Cardiac muscle cell (in vitro differentiated cells and primary cell): Measurements from ENCODE around the gene MISP3. TPM values are rescaled to one million over a fixed set of nuclear protein-coding genes. Genes with fewer than 3 reads are reported as not detected.
A peak's percentile ranks its signal among the peaks of the same experiment; 100 is the strongest.

Source experiments
- DNase-seq, 2 donors: peaks; one replicate each; pipeline versions ENCODE4 v3.0.0 to v3.0.0-alpha.2; 2010 to 2017; ENCODE audit warnings: low read depth in 1 of 2, low spot score in 1 of 2
- H3K27ac ChIP-seq: fragments of 200-600 bp; sonication (generic); 2 replicates; pipeline ENCODE4 v1.5.1; 2016
- H3K27me3 ChIP-seq: fragments of 200-600 bp; sonication (generic); 2 replicates; pipeline ENCODE4 v1.6.0; 2016; ENCODE audit warnings: control low read depth
- H3K36me3 ChIP-seq: fragments of 200-600 bp; sonication (generic); 2 replicates; pipeline ENCODE4 v1.5.1; 2016; ENCODE audit warnings: control low read depth
- H3K4me1 ChIP-seq: fragments of 200-600 bp; sonication (generic); 2 replicates; pipeline ENCODE4 v1.8.1; 2017; ENCODE audit warnings: low read depth, mild to moderate bottlenecking, mixed run types
- H3K4me3 ChIP-seq: fragments of 200-600 bp; sonication (generic); 2 replicates; pipeline ENCODE4 v1.5.1; 2016; ENCODE audit warnings: mild to moderate bottlenecking
- H3K9me3 ChIP-seq: fragments of 200-600 bp; sonication (generic); 2 replicates; pipeline ENCODE4 v1.5.1; 2017; ENCODE audit warnings: low read depth, mild to moderate bottlenecking, control low read depth
- CTCF ChIP-seq: IDR thresholded peaks from 2 replicates; pipeline ENCODE4 v1.5.1; 2012; ENCODE audit warnings: low read depth, mild to moderate bottlenecking, low read length
- polyA plus RNA-seq: library from polyadenylated mRNA; unstranded; fragments of >200 nt; fragmentation: Nextera tagmentation; extraction: Ambion mirVana; gene quantifications from 2 replicates; pipeline ENCODE4 v1.2.1, GENCODE V29; 2016
- total RNA-seq: library from RNA; depleted of rRNA; stranded (reverse); fragments of >200 nt; gene quantifications from 2 replicates; pipeline ENCODE4 v1.2.3, GENCODE V29; 2016

The MISP3 gene
- total and polyA plus RNA-seq, 2 experiments from 2014 or later: 19.4 to 23.2 TPM

DNA sequence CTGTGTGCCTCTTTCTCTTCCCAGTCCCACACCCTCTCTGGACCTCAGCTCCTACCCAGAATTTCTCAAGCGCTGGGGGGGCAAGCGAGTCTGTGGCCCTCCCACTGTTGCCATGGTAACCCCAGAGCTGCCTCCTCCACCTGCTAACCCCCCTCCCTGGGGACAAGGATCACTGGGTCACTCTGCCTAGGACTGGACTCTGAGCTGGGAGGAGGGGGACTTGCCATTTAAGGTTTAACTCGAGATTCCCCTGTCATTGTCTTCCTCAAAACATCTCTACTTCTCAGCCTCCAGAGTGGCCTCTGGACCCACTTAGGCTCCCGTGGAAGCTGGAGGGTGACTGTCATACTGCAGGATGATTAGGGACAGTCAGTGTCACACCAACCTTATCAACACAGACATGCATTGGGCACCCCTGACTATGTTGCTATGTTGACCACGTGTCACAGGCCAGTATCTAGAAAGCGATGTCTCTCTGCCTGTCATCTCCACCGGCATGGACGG is 12.9 kb upstream of the MISP3 start:
- no peak for DNase-seq
- TF ChIP-seq CTCF: no peak
- no peaks in the 10 kb centered on the region for H3K36me3 ChIP-seq
- peaks cover 4% of the 10 kb centered on the region for H3K4me1 ChIP-seq
- no peak overlapping the region for H3K27ac ChIP-seq
- no peaks in the 10 kb centered on the region for H3K9me3 ChIP-seq
- peaks cover 23% of the 10 kb centered on the region for H3K27me3 ChIP-seq
- no peak overlapping the region for H3K4me3 ChIP-seq

- H3K27me3 ChIP-seq: peaks cover 23% of the 10 kb centered on the region
- H3K9me3 ChIP-seq: no peaks in the 10 kb centered on the region
- DNase-seq: peak in 1 of 2 donors; percentile 44
- peaks cover 4% of the 10 kb centered on the region for H3K4me1 ChIP-seq
- no peaks in the 10 kb centered on the region for H3K36me3 ChIP-seq
- H3K27ac ChIP-seq: no peak overlapping the region
- no peak overlapping the region for H3K4me3 ChIP-seq
- TF ChIP-seq CTCF: no peak
Observed at GRCh38 chr19:14061081-14061749, 11.4 kb upstream of the MISP3 start.

DNA sequence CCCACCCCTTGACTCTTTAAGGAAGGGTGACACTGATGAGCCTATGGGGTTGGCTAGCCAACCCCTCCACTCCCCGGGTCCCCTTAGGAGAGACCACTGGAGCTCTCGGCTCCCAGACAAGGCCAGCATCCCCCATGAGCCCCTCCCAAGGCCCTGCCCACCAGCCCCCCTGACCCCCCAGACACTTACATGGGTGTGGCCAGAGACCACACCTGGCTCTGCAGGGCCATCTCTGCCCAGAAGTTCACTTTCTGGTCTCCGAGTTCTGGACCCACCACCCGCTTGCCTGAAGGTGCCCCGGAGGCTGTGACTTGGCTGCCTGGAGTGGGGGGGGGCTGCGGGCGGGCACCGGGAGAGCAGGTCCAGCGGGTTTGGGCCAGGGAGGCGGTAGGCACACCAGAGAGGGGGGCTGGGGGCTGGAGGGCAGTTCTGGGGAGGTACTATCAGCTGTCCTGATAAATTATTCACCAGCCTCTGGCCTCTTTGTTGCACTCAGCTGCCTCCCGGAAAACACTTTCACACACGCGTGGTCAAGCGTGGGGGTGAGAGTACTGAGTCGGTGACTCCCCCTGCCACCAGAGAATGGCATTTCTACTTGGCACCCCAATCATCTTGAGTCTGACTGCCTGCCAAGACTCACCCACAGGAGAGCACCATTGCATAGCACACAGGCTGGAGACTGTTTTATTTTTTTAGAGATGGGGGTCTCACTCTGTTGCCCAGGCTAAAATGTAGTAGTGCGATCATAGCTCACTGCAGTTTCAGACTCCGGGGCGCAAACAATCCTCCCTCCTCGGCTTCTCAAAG is 10.6 kb upstream of the MISP3 start, which contains the start of gene PALM3:
TSS of gene PALM3 (minus strand) at position 326 of the 807 bp plus-strand sequence. CDS start at position 230, 96 bp downstream.
- peaks cover 23% of the 10 kb centered on the region for H3K27me3 ChIP-seq
- no peaks in the 10 kb centered on the region for H3K36me3 ChIP-seq
- no peak for TF ChIP-seq CTCF
- no peak for DNase-seq
- H3K27ac ChIP-seq: no peak within 1 kb of the TSS
- H3K4me1 ChIP-seq: peaks cover 4% of the 10 kb centered on the region
- H3K4me3 ChIP-seq: no peak within 1 kb of the TSS
- H3K9me3 ChIP-seq: no peaks in the 10 kb centered on the region

- Histone ChIP-seq H3K4me3 (no peak overlapping the region), H3K27ac (no peak overlapping the region), H3K9me3 (no peaks in the 10 kb centered on the region), H3K36me3 (no peaks in the 10 kb centered on the region), H3K27me3 (peaks cover 23% of the 10 kb centered on the region), H3K4me1 (peaks cover 4% of the 10 kb centered on the region)
- no peak for TF ChIP-seq CTCF
- no peak for DNase-seq
Observed at GRCh38 chr19:14062558-14062855, 10.1 kb upstream of the MISP3 start.

DNA sequence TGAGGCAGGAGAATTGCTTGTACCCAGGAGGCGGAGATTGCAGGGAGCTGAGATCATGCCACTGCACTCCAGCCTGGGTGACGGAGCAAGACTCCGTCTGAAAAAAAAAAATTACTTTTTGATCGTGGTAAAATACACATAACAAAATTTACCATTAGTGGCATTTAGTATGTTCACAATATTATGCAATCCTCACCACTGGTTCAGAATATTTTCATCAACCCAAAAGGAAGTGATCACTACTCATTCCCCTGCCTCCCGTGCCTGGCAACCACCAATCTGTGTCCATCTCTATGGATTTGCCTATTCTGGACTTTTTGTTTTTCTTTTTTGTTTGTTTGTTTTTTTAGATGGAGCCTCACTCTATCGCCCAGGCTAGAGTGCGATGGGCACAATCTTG is 9.5 kb upstream of the MISP3 start:
- Histone ChIP-seq H3K27ac (no peak overlapping the region), H3K4me1 (no peaks in the 10 kb centered on the region), H3K36me3 (no peaks in the 10 kb centered on the region), H3K4me3 (no peak overlapping the region), H3K9me3 (no peaks in the 10 kb centered on the region), H3K27me3 (peaks cover 18% of the 10 kb centered on the region)
- DNase-seq: peak in 1 of 2 donors; percentile 11
- TF ChIP-seq CTCF: no peak
